Testis (tissue), 2 donors: ENCODE data around the gene FAM107B.

Experiments
- CTCF ChIP-seq, 3 experiments: fragments of 450-650 bp in 2 of 3; fragments of 200-600 bp in 1 of 3; sonication (generic) in 1 of 3; IDR thresholded peaks; one replicate each; pipeline ENCODE4 v1.5.1; 2016 to 2019; ENCODE audit warnings: antibody characterized with exemption in 3 of 3, mild to moderate bottlenecking in 2 of 3, moderate library complexity in 1 of 3
- POLR2A ChIP-seq: fragments of 450-650 bp; IDR thresholded peaks from one replicate; pipeline ENCODE4 v1.6.1; 2017; ENCODE audit warnings: antibody characterized with exemption, mild to moderate bottlenecking, moderate library complexity

- no peak for TF ChIP-seq CTCF (IDR thresholded peaks at IDR 0.05)
- no peak for TF ChIP-seq POLR2A
These were observed 7.1 kb upstream of the FAM107B start for GRCh38 chr10:14781763-14782162.
